ENCODE measurements around the gene PIP5K1B.

DNA sequence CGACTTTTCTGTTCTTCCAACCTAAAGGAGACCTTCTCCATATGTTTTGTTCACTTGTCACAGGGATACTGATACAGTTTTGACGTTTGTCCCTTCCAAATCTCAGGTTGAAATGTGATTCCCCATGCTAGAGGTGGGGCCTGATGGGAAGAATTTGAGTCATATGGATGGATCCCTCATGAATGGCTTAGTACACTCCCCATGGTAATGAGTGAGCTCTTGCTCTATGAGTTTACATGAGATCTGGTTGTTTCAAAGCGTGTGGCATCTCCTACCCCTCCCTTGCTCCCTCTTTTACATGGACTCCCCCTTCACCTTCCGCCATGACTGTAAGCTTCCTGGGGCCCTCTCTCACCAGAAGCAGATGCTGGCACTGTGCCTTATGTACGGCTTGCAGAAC is 6.9 kb downstream of the PIP5K1B start:
- TF ChIP-seq, protein P1, sequence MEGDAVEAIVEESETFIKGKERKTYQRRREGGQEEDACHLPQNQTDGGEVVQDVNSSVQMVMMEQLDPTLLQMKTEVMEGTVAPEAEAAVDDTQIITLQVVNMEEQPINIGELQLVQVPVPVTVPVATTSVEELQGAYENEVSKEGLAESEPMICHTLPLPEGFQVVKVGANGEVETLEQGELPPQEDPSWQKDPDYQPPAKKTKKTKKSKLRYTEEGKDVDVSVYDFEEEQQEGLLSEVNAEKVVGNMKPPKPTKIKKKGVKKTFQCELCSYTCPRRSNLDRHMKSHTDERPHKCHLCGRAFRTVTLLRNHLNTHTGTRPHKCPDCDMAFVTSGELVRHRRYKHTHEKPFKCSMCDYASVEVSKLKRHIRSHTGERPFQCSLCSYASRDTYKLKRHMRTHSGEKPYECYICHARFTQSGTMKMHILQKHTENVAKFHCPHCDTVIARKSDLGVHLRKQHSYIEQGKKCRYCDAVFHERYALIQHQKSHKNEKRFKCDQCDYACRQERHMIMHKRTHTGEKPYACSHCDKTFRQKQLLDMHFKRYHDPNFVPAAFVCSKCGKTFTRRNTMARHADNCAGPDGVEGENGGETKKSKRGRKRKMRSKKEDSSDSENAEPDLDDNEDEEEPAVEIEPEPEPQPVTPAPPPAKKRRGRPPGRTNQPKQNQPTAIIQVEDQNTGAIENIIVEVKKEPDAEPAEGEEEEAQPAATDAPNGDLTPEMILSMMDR (conservative IDR thresholded peaks at IDR 0.05; ENCODE audit: low read depth, low read length) = no peak
- no peak for TF ChIP-seq EZH2 (IDR thresholded peaks at IDR 0.05; ENCODE audit: borderline replicate concordance, low read depth, low read length, poor library complexity, severe bottlenecking)
